AG08395 (cell line): Measurements from ENCODE around the gene LCN12.

Source experiments
- DNase-seq: peaks from one replicate; pipeline ENCODE4 v3.0.0; 2012; ENCODE audit warnings: mixed read lengths, low spot score

Gene LCN12, protein sequence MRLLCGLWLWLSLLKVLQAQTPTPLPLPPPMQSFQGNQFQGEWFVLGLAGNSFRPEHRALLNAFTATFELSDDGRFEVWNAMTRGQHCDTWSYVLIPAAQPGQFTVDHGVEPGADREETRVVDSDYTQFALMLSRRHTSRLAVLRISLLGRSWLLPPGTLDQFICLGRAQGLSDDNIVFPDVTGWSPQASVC

DNA sequence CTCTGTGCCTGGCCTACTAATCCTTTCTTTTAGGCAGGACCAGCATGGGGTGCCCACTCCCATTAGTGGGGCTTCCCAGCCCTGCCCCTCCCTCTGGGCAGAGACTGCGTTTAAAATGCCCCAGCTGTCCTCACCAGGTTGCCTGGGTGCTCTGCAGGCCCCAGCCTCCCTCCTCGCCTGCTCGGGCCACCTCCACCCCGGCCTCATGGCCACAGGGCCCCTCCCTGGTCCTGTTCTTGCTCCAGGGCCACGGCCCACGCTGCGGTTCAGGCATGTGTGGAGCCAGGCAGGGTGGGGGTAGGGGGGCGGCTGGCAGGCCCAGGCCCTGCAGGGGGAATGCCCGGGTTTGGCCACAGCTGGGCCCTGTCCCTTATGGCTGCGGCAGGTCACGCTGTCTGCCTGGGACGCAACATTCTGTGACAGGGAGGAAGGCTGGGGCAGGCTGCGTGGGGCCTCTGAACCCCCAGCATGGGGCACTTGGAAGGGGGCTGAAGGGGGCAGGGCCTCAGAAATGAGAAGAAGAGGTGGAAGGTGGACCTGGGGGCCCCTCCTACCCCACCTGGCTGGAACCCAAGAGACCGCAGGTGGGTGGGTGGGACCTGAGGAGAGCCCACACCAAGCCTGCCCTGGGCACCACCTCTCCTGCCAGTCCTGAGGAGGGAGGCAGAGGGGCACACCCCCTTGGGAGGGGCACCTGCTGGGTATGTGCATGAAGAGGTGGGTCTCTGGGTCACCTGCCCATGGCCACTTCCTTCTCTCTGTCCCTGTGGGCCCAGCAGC is at the start of gene LCN12:
TSS of gene LCN12 (plus strand) at position 733 of the 780 bp plus-strand sequence. CDS start 55 bp downstream, outside the sequence.
- no peak for DNase-seq

DNA sequence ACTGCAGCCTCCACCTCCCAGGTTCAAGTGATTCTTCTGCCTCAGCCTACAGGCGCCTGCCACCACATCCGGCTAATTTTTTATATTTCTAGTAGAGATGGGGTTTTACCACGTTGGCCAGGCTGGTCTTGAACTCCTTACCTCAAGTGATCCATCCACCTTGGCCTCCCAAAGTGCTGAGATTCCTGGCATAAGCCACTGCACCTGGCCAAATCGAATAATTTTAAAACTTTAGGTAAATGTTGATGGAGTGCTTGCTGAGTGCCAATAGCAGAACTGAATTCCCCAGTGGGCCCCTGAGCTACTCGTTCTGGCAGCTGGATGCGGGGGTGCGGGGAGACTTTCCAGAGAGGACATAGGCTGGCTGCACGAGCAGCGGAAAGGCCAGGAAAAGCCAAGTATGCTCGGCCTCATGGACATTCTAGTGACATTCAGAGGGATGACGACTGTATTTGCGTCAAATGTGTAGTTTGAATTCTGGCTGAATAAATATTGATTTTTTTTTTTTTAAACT is 49.0 kb upstream of the LCN12 start:
- no peak for DNase-seq

GRCh38 chr9:136906266-136906665 is 45.8 kb upstream of the LCN12 start:
- DNase-seq = no peak

DNA sequence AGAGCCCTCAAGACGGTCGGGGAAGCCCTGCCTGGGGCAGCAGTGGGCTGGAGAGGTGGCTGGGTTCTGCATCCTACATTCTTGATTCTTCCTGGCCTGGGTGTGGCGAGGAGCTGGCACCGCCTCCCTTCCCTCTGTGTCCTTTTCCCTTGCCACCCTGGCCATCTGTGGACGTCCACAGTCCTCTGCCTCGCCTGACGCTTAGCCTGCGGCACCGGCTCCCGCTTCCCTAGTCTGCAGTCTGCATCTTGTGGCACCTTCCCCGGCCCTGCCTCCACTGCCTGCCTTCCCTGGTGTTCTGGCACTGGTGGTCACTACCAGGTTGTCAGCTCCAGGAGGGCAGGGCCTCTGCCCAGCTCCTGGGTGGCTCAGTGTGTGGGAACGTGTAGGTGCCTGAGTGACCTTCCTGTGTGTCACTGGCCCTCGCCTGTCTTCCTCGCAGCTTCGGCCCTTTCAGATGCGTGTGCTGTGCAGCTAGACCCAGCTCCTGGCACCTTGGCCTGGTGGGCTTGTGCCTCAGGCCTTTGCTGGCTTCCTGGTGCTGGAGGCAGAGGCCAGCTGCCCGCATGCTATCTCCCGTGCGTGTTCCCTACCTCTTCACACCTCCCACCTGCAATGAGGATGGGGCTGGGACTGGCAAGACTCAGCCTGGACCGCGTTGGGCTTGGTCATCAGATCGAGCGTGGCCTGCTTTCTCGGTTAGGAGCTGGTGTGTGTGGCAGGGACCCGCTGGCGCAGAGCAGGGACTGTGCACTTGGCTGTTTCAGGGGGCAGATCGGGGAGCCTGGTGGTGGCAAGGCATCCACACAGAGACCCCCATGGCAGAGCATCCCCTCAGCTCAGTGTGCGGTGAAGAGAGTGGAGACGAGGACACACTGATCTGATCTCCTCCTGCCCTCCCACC is 44.8 kb upstream of the LCN12 start:
- DNase-seq = no peak

DNA sequence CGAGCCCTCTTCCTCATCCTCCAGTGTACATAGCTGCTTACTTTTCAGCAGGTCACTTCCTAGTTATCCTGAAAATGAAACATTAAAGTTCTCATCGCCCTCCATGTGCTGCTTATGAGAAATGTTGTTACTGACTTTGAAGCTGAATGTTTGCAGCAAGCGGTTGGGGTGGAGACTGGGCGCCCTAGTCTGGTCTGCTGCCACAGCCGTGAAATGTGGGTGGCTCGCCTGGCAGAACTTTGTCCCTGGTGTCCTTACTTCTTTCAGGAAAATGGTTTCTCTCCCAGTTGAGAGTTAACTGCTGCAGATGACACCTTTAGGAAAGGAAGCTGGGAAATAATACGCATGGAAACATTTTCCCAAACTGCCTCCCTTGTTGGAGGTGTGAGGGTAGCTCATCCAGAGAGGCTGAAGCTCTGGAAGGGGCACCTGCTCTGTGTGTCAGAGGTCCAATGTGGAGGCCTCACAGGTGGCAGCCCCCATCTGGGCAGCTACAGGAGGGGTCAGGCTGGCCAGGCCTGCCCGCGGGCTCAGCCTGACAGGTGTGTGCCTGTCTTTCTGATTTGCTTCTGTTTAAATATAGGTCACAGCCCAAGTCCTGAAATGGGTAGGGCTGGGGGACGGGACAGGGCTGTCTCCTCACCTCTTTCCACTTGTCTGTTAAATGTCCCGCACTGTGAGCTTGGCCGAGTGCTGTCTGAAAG is 41.7 kb upstream of the LCN12 start:
- DNase-seq = no peak

- DNase-seq = no peak
These were observed 41.2 kb upstream of the LCN12 start for GRCh38 chr9:136910901-136911245.

- DNase-seq = no peak
These were observed 38.2 kb upstream of the LCN12 start for GRCh38 chr9:136913701-136914438.

GRCh38 chr9:136915632-136916329 is 36.3 kb upstream of the LCN12 start:
- DNase-seq = no peak

DNA sequence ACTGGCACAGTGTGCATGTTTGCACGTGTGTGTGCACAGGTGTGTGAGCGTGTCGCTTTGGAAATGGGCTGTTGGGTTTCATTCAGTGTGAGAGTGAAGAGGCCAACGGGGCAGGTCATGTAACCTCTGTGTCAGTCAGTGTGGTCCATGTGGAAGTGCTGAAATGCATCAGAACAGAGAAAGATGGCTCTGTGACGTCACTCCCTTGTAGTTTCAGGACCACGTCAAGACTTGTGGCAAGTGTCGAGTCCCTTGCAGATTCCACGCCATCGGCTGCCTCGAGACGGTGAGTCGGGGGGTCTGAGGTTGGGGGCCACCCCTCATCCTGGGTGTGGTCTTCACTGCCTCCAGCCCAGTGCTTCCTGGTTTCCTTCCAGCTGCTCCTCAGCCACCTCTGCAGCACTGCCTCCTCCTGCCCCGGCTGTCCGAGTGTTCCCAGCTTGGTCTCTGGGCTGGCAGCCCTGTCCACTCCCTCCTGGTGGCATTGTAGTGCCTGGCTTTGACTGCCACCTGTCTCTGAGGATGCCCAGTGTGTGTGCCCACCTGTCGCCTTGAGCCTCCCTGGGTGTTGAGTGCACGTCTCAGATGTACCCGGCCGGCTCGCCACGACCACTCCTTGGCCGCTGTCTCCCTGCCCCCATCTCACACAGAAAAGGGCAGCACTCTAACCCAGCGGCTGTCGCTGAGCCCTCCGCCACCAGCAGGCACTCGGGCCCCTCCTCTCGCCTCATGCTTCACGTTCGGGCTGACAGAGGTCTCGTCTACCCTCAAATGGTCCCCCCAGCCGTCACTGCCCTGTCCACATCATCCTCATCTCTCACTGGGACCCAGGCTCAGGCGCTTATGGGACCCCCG is 35.5 kb upstream of the LCN12 start:
- DNase-seq = no peak

GRCh38 chr9:136917902-136918301 is 34.2 kb upstream of the LCN12 start:
- no peak for DNase-seq

- DNase-seq = no peak
These were observed 32.0 kb upstream of the LCN12 start for GRCh38 chr9:136920069-136920468.

- no peak for DNase-seq
These were observed 31.3 kb upstream of the LCN12 start for GRCh38 chr9:136920734-136921231.

- DNase-seq = no peak
These were observed 30.8 kb upstream of the LCN12 start for GRCh38 chr9:136921307-136921706.

- DNase-seq = no peak
These were observed 30.4 kb upstream of the LCN12 start for GRCh38 chr9:136921718-136922117.

- no peak for DNase-seq
These were observed 29.5 kb upstream of the LCN12 start for GRCh38 chr9:136922540-136922939.

DNA sequence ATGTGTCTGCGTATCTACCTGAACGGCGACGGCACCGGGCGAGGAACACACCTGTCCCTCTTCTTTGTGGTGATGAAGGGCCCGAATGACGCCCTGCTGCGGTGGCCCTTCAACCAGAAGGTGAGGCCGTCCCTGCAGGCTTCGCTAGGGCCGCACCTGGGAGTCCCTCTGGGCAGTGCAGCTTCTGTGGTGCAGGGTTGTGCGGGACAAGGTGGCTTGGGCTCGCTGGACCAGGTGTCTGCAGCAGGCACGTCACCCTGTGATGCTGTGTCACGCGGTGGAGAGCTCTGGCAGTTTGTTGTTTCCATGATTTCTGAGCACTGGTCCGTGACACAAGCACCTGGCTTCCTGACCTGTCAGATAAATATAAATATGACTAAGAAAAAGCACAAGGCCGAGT is 28.2 kb upstream of the LCN12 start:
- no peak for DNase-seq

GRCh38 chr9:136925414-136926153 is 26.5 kb upstream of the LCN12 start:
- DNase-seq = no peak

DNA sequence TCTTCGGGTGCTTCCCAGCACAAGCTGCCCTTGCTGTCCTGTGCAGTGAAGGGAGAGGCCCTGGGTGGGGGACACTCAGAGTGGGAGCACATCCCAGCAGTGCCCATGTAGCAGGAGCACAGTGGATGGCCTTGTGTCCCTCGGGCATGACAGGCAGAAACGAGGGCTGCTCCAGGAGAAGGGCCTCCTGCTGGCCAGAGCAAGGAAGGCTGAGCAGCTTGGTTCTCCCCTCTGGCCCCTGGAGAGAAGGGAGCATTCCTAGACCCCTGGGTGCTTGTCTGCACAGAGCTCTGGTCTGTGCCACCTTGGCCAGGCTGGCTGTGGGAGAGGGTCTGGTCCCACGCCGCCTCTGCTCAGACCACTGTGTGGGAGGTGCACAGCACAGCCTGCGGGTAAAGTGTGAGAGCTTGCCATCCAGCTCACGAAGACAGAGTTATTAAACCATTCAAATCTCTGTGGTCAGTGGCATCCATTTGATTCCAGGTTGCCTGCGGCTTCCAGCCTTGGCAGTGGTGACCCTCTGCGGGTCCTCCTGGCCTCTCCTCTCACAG is 25.8 kb upstream of the LCN12 start:
- no peak for DNase-seq
